MCF 10A (cell line): ENCODE data around the gene MAPK1. TPM values are rescaled to one million over a fixed set of nuclear protein-coding genes. Genes with fewer than 3 reads are reported as not detected.

ENCODE experiments used
- BruUV-seq: library from RNA; stranded (reverse); fragments of 400-500 nt; replicated peaks from 2 replicates; lab custom pipeline; 2021; lab: Mats Ljungman, UMichigan
- CTCF ChIA-PET: fragments of 300-600 bp; sonication (Branson Sonifier 250); formaldehyde crosslinking; extraction: SDS; loops from one replicate; lab custom pipeline; 2021; ENCODE audit warnings: antibody characterized with exemption, inconsistent platforms; lab: Yijun Ruan, JAX
- POLR2A ChIA-PET: fragments of 300-600, 350-650 bp; sonication (Branson Sonifier 250); formaldehyde crosslinking; extraction: SDS; loops from one replicate; lab custom pipeline; 2020; ENCODE audit warnings: antibody characterized with exemption, inconsistent platforms; lab: Yijun Ruan, JAX
- DNase-seq: peaks from one replicate; pipeline ENCODE4 v3.0.0-alpha.2; 2018; ENCODE audit not compliant: unreplicated experiment
- H3K27ac Mint-ChIP-seq: one replicate; pipeline ENCODE4 v1.8.0; 2022; ENCODE audit warnings: mild to moderate bottlenecking, low read depth, mixed read lengths; ENCODE audit not compliant: unreplicated experiment
- H3K27me3 Mint-ChIP-seq: one replicate; pipeline ENCODE4 v1.8.0; 2022; ENCODE audit warnings: mixed read lengths; ENCODE audit not compliant: insufficient read depth, unreplicated experiment
- H3K36me3 Mint-ChIP-seq: one replicate; pipeline ENCODE4 v1.8.0; 2022; ENCODE audit warnings: mild to moderate bottlenecking, moderate library complexity, mixed read lengths; ENCODE audit not compliant: insufficient read depth, unreplicated experiment
- H3K4me1 Mint-ChIP-seq: one replicate; pipeline ENCODE4 v1.8.0; 2022; ENCODE audit warnings: mixed read lengths; ENCODE audit not compliant: insufficient read depth, unreplicated experiment
- H3K4me3 Mint-ChIP-seq: one replicate; pipeline ENCODE4 v1.8.0; 2022; ENCODE audit warnings: mild to moderate bottlenecking, moderate library complexity, mixed read lengths; ENCODE audit not compliant: unreplicated experiment
- H3K9me3 Mint-ChIP-seq: one replicate; pipeline ENCODE4 v1.8.0; 2022; ENCODE audit warnings: mixed read lengths; ENCODE audit not compliant: unreplicated experiment
- intact Hi-C: fragments of 100-400 bp; cut with micrococcal nuclease; formaldehyde crosslinking; loops from 2 replicates; pipeline ENCODE4 v1.14.1; 2022
- total RNA-seq: library from RNA; stranded (reverse); gene quantifications from 2 replicates; pipeline ENCODE4 v1.2.3, GENCODE V29; 2022
- TF ChIP-seq, protein P1 (sequence below): fragments of 200-600 bp; IDR thresholded peaks from one replicate; pipeline ENCODE4 v1.8.0; 2022; ENCODE audit warnings: antibody characterized with exemption, mild to moderate bottlenecking; ENCODE audit not compliant: unreplicated experiment

MAPK1 gene
- total RNA-seq, 1 experiment from 2014 or later, result 123 TPM

DNA sequence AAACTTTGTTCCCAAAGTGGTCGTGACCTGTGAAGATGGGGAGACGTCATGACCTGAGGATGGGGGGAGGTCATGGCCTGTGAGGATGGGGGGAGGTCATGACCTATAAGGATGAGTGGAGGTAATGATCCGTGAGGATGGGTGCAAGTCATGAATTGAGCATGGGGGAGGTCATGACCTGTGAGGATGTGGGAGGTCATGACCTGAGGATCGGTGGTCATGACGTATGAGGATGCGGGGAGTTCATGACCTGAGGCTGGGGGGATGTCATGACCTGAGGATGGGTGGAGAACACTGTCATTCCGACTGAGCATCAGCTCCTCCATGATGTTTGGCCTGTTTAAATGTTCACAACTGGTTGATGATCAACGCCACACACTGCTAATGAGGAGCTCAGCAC, 157.8 kb downstream of the MAPK1 start:
- H3K27ac Mint-ChIP-seq, result no peak overlapping the region
- no peaks in the 10 kb centered on the region for H3K27me3 Mint-ChIP-seq
- no peak overlapping the region for H3K4me3 Mint-ChIP-seq
- no TSS peak for BruUV-seq
- H3K9me3 Mint-ChIP-seq, result no peaks in the 10 kb centered on the region
- intact Hi-C loops, result loop anchor here (5.0 to 10.0 kb wide), 2 partner anchors 228 to 335 kb away; no protein-coding TSS in a partner anchor
- no peak for DNase-seq
- CTCF ChIA-PET, result interaction anchor here (1.3 to 2.4 kb wide), 2 partner anchors 9 to 243 kb away, joined by 7 read pairs; partner anchors contain the start of gene PPM1F
- POLR2A ChIA-PET, result no interaction called here
- no peaks in the 10 kb centered on the region for H3K36me3 Mint-ChIP-seq
- peaks cover 20% of the 10 kb centered on the region for H3K4me1 Mint-ChIP-seq
- TF ChIP-seq, protein P1, sequence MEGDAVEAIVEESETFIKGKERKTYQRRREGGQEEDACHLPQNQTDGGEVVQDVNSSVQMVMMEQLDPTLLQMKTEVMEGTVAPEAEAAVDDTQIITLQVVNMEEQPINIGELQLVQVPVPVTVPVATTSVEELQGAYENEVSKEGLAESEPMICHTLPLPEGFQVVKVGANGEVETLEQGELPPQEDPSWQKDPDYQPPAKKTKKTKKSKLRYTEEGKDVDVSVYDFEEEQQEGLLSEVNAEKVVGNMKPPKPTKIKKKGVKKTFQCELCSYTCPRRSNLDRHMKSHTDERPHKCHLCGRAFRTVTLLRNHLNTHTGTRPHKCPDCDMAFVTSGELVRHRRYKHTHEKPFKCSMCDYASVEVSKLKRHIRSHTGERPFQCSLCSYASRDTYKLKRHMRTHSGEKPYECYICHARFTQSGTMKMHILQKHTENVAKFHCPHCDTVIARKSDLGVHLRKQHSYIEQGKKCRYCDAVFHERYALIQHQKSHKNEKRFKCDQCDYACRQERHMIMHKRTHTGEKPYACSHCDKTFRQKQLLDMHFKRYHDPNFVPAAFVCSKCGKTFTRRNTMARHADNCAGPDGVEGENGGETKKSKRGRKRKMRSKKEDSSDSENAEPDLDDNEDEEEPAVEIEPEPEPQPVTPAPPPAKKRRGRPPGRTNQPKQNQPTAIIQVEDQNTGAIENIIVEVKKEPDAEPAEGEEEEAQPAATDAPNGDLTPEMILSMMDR, result no peak

DNA sequence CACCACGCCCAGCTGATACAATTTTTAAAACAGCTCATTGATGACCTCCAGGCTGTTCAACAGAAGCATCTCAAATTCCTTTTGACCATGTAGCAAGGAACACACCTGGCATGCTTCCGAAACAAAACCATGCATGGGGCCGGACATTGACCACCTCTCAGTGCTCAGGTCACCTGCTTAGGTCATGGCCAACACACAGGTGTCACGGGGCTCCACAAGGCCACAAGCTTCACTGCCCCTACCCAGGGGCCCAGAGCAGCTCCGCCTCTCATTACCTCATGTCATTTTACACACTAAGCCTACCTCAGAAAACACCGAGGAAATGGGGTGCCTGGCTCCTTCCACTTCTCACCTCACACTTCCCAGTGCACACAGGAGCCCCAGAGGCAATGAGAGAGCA, 158.5 kb downstream of the MAPK1 start:
- ChIA-PET CTCF (interaction anchor here (2.4 kb wide), 1 partner anchor 244 kb away, joined by 7 read pairs; the partner anchor contains the start of gene PPM1F), POLR2A (no interaction called here)
- no peak overlapping the region for H3K4me3 Mint-ChIP-seq
- intact Hi-C loops, result no loop called here
- DNase-seq, result no peak
- BruUV-seq, result no TSS peak
- no peak overlapping the region for H3K27ac Mint-ChIP-seq
- no peaks in the 10 kb centered on the region for H3K9me3 Mint-ChIP-seq
- no peaks in the 10 kb centered on the region for H3K27me3 Mint-ChIP-seq
- no peaks in the 10 kb centered on the region for H3K36me3 Mint-ChIP-seq
- peaks cover 20% of the 10 kb centered on the region for H3K4me1 Mint-ChIP-seq
- TF ChIP-seq, protein P1, result no peak

DNA sequence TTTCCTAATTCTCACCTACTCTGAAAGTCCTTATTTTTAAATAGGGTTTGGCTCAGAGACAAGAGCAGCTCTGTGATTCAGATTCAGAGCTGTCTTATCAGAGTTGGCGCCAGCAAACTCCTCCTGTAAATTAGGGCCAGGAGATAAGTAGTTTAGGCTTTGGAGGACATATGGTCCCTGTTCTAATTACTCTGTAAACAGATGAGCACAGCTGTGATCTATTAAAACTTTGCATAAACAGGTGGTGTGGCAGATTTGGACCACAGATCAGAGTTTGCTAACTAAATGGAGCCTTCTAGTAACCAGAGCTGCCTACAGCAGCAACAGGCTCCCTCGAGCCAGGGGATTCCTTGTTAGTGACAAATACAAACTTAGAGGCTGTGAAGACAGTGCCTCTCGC, 159.8 kb downstream of the MAPK1 start:
- Mint-ChIP-seq H3K27ac (no peak overlapping the region), H3K4me3 (no peak overlapping the region), H3K9me3 (no peaks in the 10 kb centered on the region), H3K4me1 (peaks cover 10% of the 10 kb centered on the region), H3K27me3 (no peaks in the 10 kb centered on the region), H3K36me3 (no peaks in the 10 kb centered on the region)
- BruUV-seq, result no TSS peak
- intact Hi-C loops, result no loop called here
- ChIA-PET POLR2A (interaction anchor here (1.0 kb wide), 1 partner anchor 11 kb away, joined by 3 read pairs; no protein-coding TSS in a partner anchor), CTCF (interaction anchor here (1.0 kb wide), 1 partner anchor 229 kb away, joined by 3 read pairs; no protein-coding TSS in a partner anchor)
- TF ChIP-seq, protein P1, result no peak
- DNase-seq, result no peak

Other genes with a start within 250 kb of the MAPK1 start
- gene YDJC, start 237.6 kb downstream of the MAPK1 start, total RNA-seq, result 58.6 and 83.5 TPM in 2 replicates
- gene CCDC116, start 234.9 kb downstream of the MAPK1 start, total RNA-seq, result 0.21 TPM in 1 of 2 replicates, not detected in the other
- gene SDF2L1, start 225.3 kb downstream of the MAPK1 start, total RNA-seq, result 91.5 and 123 TPM in 2 replicates
- 34.4 and 41.3 TPM in 2 replicates for gene PPIL2, start 201.6 kb downstream of the MAPK1 start, total RNA-seq
- gene YPEL1, start 131.9 kb downstream of the MAPK1 start, total RNA-seq, result 0.07 and 0.27 TPM in 2 replicates
- gene PPM1F, start 85.2 kb upstream of the MAPK1 start, total RNA-seq, result 32.2 and 32.6 TPM in 2 replicates
- gene TOP3B, start 115.1 kb upstream of the MAPK1 start, total RNA-seq, result 29.3 and 37.0 TPM in 2 replicates